Stimulated activated CD8-positive, alpha-beta memory T cell treated with anti-CD3 and anti-CD28 coated beads, Interleukin-12 subunit alpha, Interleukin-12 subunit beta, amount 100 ng/mL, for 24 hours (primary cell): ENCODE measurements around the gene CFAP45.

Experiments used
- DNase-seq: peaks from one replicate; pipeline ENCODE4 v3.0.0-alpha.2; 2020; ENCODE audit errors: extremely low read depth

The CFAP45 gene

GRCh38 chr1:159923203-159924024, 23.4 kb upstream of the CFAP45 start:
- DNase-seq, result peak; percentile 59

- no peak for DNase-seq
Observed at GRCh38 chr1:159922511-159923202, 22.7 kb upstream of the CFAP45 start.

- no peak for DNase-seq
Observed at GRCh38 chr1:159921700-159922504, 21.9 kb upstream of the CFAP45 start.

GRCh38 chr1:159921251-159921650, 21.3 kb upstream of the CFAP45 start:
- DNase-seq, result no peak

- no peak for DNase-seq
Observed at GRCh38 chr1:159920651-159921050, 20.7 kb upstream of the CFAP45 start.

- DNase-seq, result no peak
Observed at GRCh38 chr1:159920202-159920601, 20.2 kb upstream of the CFAP45 start.

GRCh38 chr1:159919236-159919865, 19.4 kb upstream of the CFAP45 start:
- no peak for DNase-seq

GRCh38 chr1:159918352-159919200, 18.6 kb upstream of the CFAP45 start:
- no peak for DNase-seq

GRCh38 chr1:159917533-159918351, 17.8 kb upstream of the CFAP45 start:
- no peak for DNase-seq

- DNase-seq, result no peak
Observed at GRCh38 chr1:159916242-159917051, 16.5 kb upstream of the CFAP45 start.

- no peak for DNase-seq
Observed at GRCh38 chr1:159915571-159916241, 15.7 kb upstream of the CFAP45 start.

- DNase-seq, result no peak
Observed at GRCh38 chr1:159914252-159915018, 14.5 kb upstream of the CFAP45 start.

- DNase-seq, result no peak
Observed at GRCh38 chr1:159913451-159914192, 13.7 kb upstream of the CFAP45 start.

GRCh38 chr1:159911326-159912070, 11.5 kb upstream of the CFAP45 start:
- DNase-seq, result no peak

- DNase-seq, result no peak
Observed at GRCh38 chr1:159908031-159908940, 8.3 kb upstream of the CFAP45 start.
